Duodenal mucosa (tissue), 2 donors: ENCODE data around the gene FADS1.
A peak's percentile ranks its signal among the peaks of the same experiment; 100 is the strongest.

Experiments
- H3K27ac ChIP-seq: one replicate; pipeline ENCODE4 v1.7.0; 2013; ENCODE audit warnings: low read depth, low read length
- H3K27me3 ChIP-seq, 2 donors: one replicate each; pipeline ENCODE4 v1.7.0; 2013; ENCODE audit warnings: low read length in 2 of 2, control low read depth in 1 of 2; ENCODE audit not compliant: insufficient read depth in 2 of 2, control insufficient read depth in 1 of 2
- H3K36me3 ChIP-seq, 2 donors: one replicate each; pipeline ENCODE4 v1.7.0; 2013; ENCODE audit warnings: low read length in 2 of 2, control low read depth in 1 of 2; ENCODE audit not compliant: insufficient read depth in 2 of 2, control insufficient read depth in 1 of 2
- H3K4me1 ChIP-seq, 2 donors: one replicate each; pipeline ENCODE4 v1.7.0; 2013; ENCODE audit warnings: low read length in 2 of 2, control low read depth in 1 of 2; ENCODE audit not compliant: insufficient read depth in 2 of 2, control insufficient read depth in 1 of 2
- H3K4me3 ChIP-seq, 2 donors: one replicate each; pipeline ENCODE4 v1.7.0; 2013; ENCODE audit warnings: low read length in 2 of 2, low read depth in 1 of 2
- H3K9ac ChIP-seq, 2 donors: one replicate each; pipeline ENCODE4 v1.7.0; 2013; ENCODE audit warnings: low read length in 2 of 2, low read depth in 1 of 2
- H3K9me3 ChIP-seq, 2 donors: one replicate each; pipeline ENCODE4 v1.7.0; 2013; ENCODE audit warnings: low read length in 2 of 2, control low read depth in 1 of 2; ENCODE audit not compliant: control insufficient read depth in 1 of 2

FADS1 gene

GRCh38 chr11:61816736-61817455, at the start of gene FADS1:
TSS of gene FADS1 (minus strand) at chr11:61817003. CDS start at chr11:61816929, 74 bp downstream.
- peaks cover 0 to 5% of the 10 kb centered on the region in 2 donors for H3K27me3 ChIP-seq
- H3K9me3 ChIP-seq = no peaks in the 10 kb centered on the region
- H3K4me1 ChIP-seq = peaks cover 6 to 23% of the 10 kb centered on the region in 2 donors
- H3K9ac ChIP-seq = peak within 1 kb of the TSS; percentile 70 to 96
- H3K4me3 ChIP-seq = peak within 1 kb of the TSS; percentile 81 to 82
- H3K27ac ChIP-seq = peak within 1 kb of the TSS; percentile 91
- H3K36me3 ChIP-seq = peaks cover 0 to 10% of the 10 kb centered on the region in 2 donors

- Histone ChIP-seq H3K9ac (no peak overlapping the region), H3K36me3 (peaks cover 0 to 37% of the 10 kb centered on the region in 2 donors), H3K9me3 (no peaks in the 10 kb centered on the region), H3K27me3 (peaks cover 0 to 3% of the 10 kb centered on the region in 2 donors), H3K27ac (no peak overlapping the region), H3K4me3 (no peak overlapping the region), H3K4me1 (no peaks in the 10 kb centered on the region)
Observed at GRCh38 chr11:61866231-61866957, 49.6 kb upstream of the FADS1 start.

- Histone ChIP-seq H3K36me3 (peaks cover 0 to 43% of the 10 kb centered on the region in 2 donors), H3K4me1 (no peaks in the 10 kb centered on the region)
Observed at GRCh38 chr11:61864814-61865775, 48.3 kb upstream of the FADS1 start.

GRCh38 chr11:61863548-61864081, 46.8 kb upstream of the FADS1 start:
- no peaks in the 10 kb centered on the region for H3K27me3 ChIP-seq
- peaks cover 0 to 54% of the 10 kb centered on the region in 2 donors for H3K36me3 ChIP-seq

More at GRCh38 chr11:61864814-61865775, 48.3 kb upstream of the FADS1 start:
- H3K27ac ChIP-seq = no peak overlapping the region
- no peaks in the 10 kb centered on the region for H3K9me3 ChIP-seq
- no peak overlapping the region for H3K4me3 ChIP-seq
- H3K27me3 ChIP-seq = no peaks in the 10 kb centered on the region
- no peak overlapping the region for H3K9ac ChIP-seq

GRCh38 chr11:61862714-61863547, 46.1 kb upstream of the FADS1 start:
- no peaks in the 10 kb centered on the region for H3K27me3 ChIP-seq
- no peak overlapping the region for H3K4me3 ChIP-seq
- no peak overlapping the region for H3K9ac ChIP-seq
- no peaks in the 10 kb centered on the region for H3K9me3 ChIP-seq
- H3K36me3 ChIP-seq = peaks cover 0 to 55% of the 10 kb centered on the region in 2 donors
- H3K4me1 ChIP-seq = no peaks in the 10 kb centered on the region
- no peak overlapping the region for H3K27ac ChIP-seq

More at GRCh38 chr11:61863548-61864081, 46.8 kb upstream of the FADS1 start:
- H3K9ac ChIP-seq = no peak overlapping the region
- H3K4me1 ChIP-seq = no peaks in the 10 kb centered on the region
- H3K9me3 ChIP-seq = no peaks in the 10 kb centered on the region
- H3K27ac ChIP-seq = no peak overlapping the region
- no peak overlapping the region for H3K4me3 ChIP-seq

GRCh38 chr11:61861634-61862033, 44.8 kb upstream of the FADS1 start:
- Histone ChIP-seq H3K36me3 (peaks cover 0 to 65% of the 10 kb centered on the region in 2 donors), H3K4me3 (no peak overlapping the region), H3K9ac (no peak overlapping the region), H3K27me3 (no peaks in the 10 kb centered on the region), H3K4me1 (no peaks in the 10 kb centered on the region), H3K9me3 (no peaks in the 10 kb centered on the region), H3K27ac (no peak overlapping the region)

- H3K4me1 ChIP-seq = no peaks in the 10 kb centered on the region
- peaks cover 0 to 67% of the 10 kb centered on the region in 2 donors for H3K36me3 ChIP-seq
- H3K9ac ChIP-seq = no peak overlapping the region
- no peaks in the 10 kb centered on the region for H3K9me3 ChIP-seq
- no peak overlapping the region for H3K27ac ChIP-seq
- no peak overlapping the region for H3K4me3 ChIP-seq
- H3K27me3 ChIP-seq = no peaks in the 10 kb centered on the region
Observed at GRCh38 chr11:61860054-61860903, 43.5 kb upstream of the FADS1 start.

GRCh38 chr11:61855939-61856680, 39.3 kb upstream of the FADS1 start:
- Histone ChIP-seq H3K9ac (no peak overlapping the region), H3K27me3 (no peaks in the 10 kb centered on the region), H3K27ac (no peak overlapping the region), H3K36me3 (peaks cover 0 to 66% of the 10 kb centered on the region in 2 donors), H3K9me3 (no peaks in the 10 kb centered on the region), H3K4me1 (peaks cover 6% of the 10 kb centered on the region in 2 donors), H3K4me3 (no peak overlapping the region)
